H1 (cell line): ENCODE measurements around the gene SH3BP2. TPM values are rescaled to one million over a fixed set of nuclear protein-coding genes. Genes with fewer than 3 reads are reported as not detected.

Experiments
- HDAC6 ChIP-seq: IDR thresholded peaks from one replicate; pipeline ENCODE4 v1.7.1; 2012; ENCODE audit warnings: low read depth, mild to moderate bottlenecking, inconsistent platforms, low read length, moderate library complexity
- KDM1A ChIP-seq: fragments of 200-600, 300-600 bp; sonication (generic); IDR thresholded peaks from 2 replicates; pipeline ENCODE4 v1.7.1; 2016; ENCODE audit warnings: mild to moderate bottlenecking, low read length, borderline replicate concordance
- SIRT6 ChIP-seq: IDR thresholded peaks from one replicate; pipeline ENCODE4 v1.7.1; 2012; ENCODE audit warnings: low read length, inconsistent platforms
- SP4 ChIP-seq: IDR thresholded peaks from 2 replicates; pipeline ENCODE4 v1.6.1; 2012; ENCODE audit warnings: low read length, inconsistent platforms
- ZNF274 ChIP-seq: IDR thresholded peaks from 2 replicates; pipeline ENCODE4 v1.7.0; 2012; ENCODE audit warnings: low read length, borderline replicate concordance; ENCODE audit errors: extremely low read depth
- polyA plus RNA-seq, 7 experiments: library from polyadenylated mRNA; depleted of rRNA in 3 of 7; stranded (reverse) in 5 of 7; unstranded in 2 of 7; fragments of >200 nt in 5 of 7; fragments of 200-250 nt in 2 of 7; gene quantifications; 1 replicate in 5 of 7; 2 replicates in 1 of 7; 4 replicates in 1 of 7; pipeline versions ENCODE4 v1.2.1 to v1.2.3, GENCODE V29; 2011 to 2013; ENCODE audit warnings: missing spikeins in 2 of 7, mixed read lengths in 2 of 7
- total RNA-seq: library from RNA; stranded (reverse); fragmentation: NEBNext Ultra II Directional; extraction: Animal tissue kit (Norgen Biotek cat#: 25700); gene quantifications from 2 replicates; pipeline ENCODE4 v1.2.1, GENCODE V29; 2021
- TF ChIP-seq, protein P1 (sequence below): IDR thresholded peaks from 2 replicates; pipeline ENCODE4 v1.6.1; 2011; ENCODE audit warnings: low read depth, mild to moderate bottlenecking, low read length; ENCODE audit not compliant: insufficient read depth

Gene SH3BP2
- total and polyA plus RNA-seq, 2 of the 8 experiments (the other 6 are each of a cell fraction or from before 2014, with no cell fraction given), result 27.4 to 31.4 TPM

DNA sequence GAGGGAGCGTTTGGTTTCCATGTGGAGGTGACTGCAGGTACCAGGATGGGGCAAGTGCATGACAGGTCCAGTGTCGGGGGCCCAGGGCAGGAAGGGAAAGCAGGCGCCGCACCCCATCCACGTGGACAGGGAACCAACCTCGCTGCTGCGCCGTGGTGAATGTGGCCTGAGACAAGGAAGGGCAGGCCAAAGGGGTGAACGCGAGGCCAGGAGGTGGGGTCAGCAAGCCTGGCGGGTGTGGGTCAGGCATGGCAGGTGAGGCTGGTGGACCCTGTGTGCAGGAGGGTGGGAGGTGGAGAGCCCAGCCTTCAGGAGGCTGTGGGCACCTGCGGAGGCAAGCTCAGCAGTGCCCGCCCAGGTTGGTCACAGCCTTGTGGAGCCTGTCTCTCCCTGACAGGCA, 14.7 kb downstream of the SH3BP2 start (continued):
- no peak for TF ChIP-seq KDM1A
- TF ChIP-seq SP4, result no peak
- TF ChIP-seq, protein P1, sequence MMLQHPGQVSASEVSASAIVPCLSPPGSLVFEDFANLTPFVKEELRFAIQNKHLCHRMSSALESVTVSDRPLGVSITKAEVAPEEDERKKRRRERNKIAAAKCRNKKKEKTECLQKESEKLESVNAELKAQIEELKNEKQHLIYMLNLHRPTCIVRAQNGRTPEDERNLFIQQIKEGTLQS, result no peak
- no peak for TF ChIP-seq HDAC6
- no peak for TF ChIP-seq SIRT6
- TF ChIP-seq ZNF274, result no peak
